GM18520 (cell line): ENCODE results near the gene CPTP.

Experiments
- ATAC-seq: cut with Tn5 transposase; IDR thresholded peaks from one replicate; pipeline ENCODE4 v1.9.1; 2021; ENCODE audit not compliant: unreplicated experiment

The CPTP gene

GRCh38 chr1:1291548-1292441, 32.8 kb upstream of the CPTP start:
- ATAC-seq = no peak

DNA sequence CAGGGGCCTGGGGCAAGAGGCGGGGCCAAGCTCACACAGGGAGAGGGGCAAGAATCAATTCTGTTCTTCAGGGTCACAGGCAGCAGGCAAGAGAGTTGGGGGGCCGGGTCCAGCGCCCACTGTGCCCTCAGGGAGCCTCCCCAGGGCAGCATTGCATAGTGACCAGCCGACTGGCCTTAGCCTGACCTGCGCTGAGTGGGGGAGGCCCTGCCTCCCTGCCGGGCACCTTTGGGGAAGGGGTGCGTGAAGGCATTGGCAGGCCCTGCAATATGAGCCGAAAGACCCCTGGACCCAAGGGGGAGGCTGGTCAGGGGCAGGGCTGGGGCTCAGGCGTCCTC, 32.2 kb upstream of the CPTP start:
- ATAC-seq = no peak

- no peak for ATAC-seq
These were observed 31.8 kb upstream of the CPTP start for GRCh38 chr1:1292851-1293250.

GRCh38 chr1:1293263-1294249, 31.0 kb upstream of the CPTP start:
- no peak for ATAC-seq

GRCh38 chr1:1294250-1294890, 30.2 kb upstream of the CPTP start:
- ATAC-seq = no peak

- ATAC-seq = no peak
These were observed 29.3 kb upstream of the CPTP start for GRCh38 chr1:1295154-1295923.

DNA sequence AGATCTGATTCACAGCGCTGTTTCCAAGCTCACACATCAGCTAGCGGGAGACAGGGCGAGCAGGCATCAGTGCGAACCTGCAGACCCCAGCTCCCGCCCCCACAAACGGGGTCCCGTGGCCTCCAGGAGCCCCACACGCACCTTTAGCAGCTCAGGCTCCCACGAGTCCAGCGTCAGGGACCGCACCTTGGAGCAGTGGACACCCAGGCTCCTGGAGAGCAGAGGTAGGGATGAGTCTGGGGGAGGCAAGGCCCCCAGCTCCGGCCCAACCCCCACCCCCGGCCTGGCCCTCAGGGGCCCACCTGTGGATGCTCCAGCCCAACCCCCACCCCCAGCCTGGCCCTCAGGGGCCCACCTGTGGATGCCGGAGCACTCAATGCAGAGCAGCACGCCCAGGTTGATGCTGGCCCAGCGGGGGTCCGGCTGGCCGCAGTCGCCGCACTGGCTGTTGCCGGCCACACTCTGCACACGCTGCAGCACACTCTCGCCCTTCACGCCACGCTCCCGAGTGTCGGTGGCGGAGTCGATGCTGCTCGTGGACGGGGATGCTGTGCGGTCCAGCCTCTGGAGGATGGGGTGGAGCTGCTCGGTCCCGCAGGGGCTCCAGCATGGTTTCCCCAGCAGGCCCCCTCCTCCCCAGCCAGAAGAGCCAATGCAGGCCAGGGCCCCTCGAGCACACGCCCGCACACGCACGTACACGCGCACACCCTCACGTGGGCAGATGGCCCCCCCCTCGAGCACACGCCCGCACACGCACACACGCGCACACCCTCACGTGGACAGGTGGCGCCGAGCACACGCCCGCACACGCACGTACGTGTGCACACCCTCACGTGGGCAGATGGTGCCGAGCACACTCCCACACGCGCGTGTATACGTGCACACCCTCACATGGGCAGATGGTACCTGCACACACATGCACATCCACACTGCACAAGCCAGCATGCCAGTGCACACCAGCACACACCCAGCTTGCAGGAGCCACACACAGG, 28.2 kb upstream of the CPTP start:
- no peak for ATAC-seq

- no peak for ATAC-seq
These were observed 26.7 kb upstream of the CPTP start for GRCh38 chr1:1297802-1298424.

GRCh38 chr1:1298861-1299685, 25.5 kb upstream of the CPTP start:
- no peak for ATAC-seq

DNA sequence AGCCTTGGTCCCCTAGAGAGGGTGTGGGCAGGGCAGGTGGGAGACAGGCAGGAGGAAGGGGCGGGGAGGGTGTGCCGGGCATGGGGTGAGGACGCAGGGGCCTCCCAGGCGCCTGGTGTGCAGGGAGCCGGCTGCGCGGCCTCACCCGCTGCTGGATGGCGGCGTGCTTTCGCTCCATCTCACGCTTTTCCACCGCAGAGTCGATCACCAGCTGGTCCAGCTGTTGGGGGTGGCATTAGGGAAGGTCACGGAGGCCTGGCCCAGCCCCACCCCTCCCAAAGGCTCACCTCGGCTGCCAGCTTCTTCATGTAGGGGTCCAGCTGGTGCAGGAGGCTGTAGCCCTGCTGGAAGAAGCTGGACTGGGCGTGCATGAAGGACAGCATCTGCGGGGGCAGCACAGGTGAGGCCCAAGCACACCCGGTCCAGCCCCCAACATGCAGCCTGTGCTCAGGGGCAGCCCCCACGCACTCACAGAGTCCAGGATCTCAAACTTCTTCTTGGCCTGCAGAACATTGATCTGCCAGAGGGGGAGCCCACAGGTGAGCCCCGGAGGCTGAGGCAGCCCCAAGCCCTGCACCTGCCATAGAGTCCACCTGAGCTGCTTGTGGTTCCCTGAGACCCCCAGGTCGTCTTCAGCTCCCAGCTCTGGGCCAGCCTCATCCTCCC, 24.8 kb upstream of the CPTP start:
- ATAC-seq = no peak

- no peak for ATAC-seq
These were observed 24.3 kb upstream of the CPTP start for GRCh38 chr1:1300352-1300739.

GRCh38 chr1:1302006-1302430, 22.6 kb upstream of the CPTP start:
- no peak for ATAC-seq

DNA sequence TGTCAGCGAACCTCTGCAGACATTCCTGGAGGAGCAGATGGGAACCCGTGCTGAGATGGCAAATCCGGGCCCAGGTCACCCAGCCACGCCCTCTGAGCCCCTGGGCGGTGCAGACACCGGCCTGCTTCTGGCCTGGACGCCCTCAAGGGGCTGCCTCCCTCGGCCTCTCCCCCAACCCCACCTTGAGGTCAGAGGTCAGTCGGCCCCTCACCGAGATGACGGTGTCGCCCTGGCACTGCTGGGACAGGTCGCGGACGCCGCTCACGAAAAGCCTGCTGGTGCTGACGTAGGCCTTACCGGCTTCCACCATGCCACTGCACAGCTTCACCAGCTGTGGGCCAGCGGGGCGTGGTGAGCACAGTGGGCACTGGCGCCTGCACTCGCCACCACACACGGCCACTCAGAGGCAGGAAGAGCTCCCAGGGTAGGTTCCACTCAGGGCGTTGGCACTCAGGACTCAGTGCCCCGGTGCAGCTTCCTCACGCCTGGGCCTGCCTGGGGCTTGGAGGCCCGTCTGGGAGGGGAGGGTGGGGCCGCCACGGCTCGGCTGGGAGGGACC, 21.6 kb upstream of the CPTP start:
- ATAC-seq = no peak

- ATAC-seq = no peak
These were observed 20.9 kb upstream of the CPTP start for GRCh38 chr1:1303736-1304135.

GRCh38 chr1:1304331-1305299, 20.0 kb upstream of the CPTP start:
- ATAC-seq = no peak
